A549 (cell line): ENCODE measurements around the gene ZNF749.

Source experiments
- EP300 ChIP-seq, 2 experiments: fragments of >200 bp; sonication (Bioruptor Twin); formaldehyde crosslinking; IDR thresholded peaks; 2 replicates in 1 of 2; 3 replicates in 1 of 2; pipeline ENCODE4 v1.6.1; 2016 to 2017
- ESRRA ChIP-seq: fragments of 150-350 bp; IDR thresholded peaks from 2 replicates; pipeline ENCODE4 v1.6.1; 2014; ENCODE audit warnings: mild to moderate bottlenecking, low read length, borderline replicate concordance
- HEYL ChIP-seq: fragments of 250-450 bp; sonication (Bioruptor Pico); IDR thresholded peaks from 2 replicates; pipeline ENCODE4 v1.8.0; 2021; ENCODE audit warnings: mild to moderate bottlenecking, moderate library complexity
- KDM1A ChIP-seq: fragments of 200-600 bp; sonication (generic); IDR thresholded peaks from 2 replicates; pipeline ENCODE4 v1.6.1; 2016; ENCODE audit warnings: low read depth, mild to moderate bottlenecking
- MAZ ChIP-seq: fragments of 150-350 bp; IDR thresholded peaks from 2 replicates; pipeline ENCODE4 v1.6.1; 2014; ENCODE audit warnings: antibody characterized with exemption, low read depth, low read length, borderline replicate concordance
- NR3C1 ChIP-seq: fragments of >200 bp; sonication (Bioruptor Twin); formaldehyde crosslinking; IDR thresholded peaks from 3 replicates; pipeline ENCODE4 v1.6.1; 2017
- POLR2A ChIP-seq: IDR thresholded peaks from 2 replicates; pipeline ENCODE4 v1.6.1; 2012; ENCODE audit warnings: mild to moderate bottlenecking, low read length
- SMC3 ChIP-seq: fragments of >200 bp; sonication (Bioruptor Twin); formaldehyde crosslinking; IDR thresholded peaks from 3 replicates; pipeline ENCODE4 v1.6.1; 2018; ENCODE audit warnings: inconsistent platforms
- TF ChIP-seq, protein P1 (sequence below): fragments of >200 bp; sonication (Bioruptor Twin); formaldehyde crosslinking; IDR thresholded peaks from 3 replicates; pipeline ENCODE4 v1.5.1; 2016
- TF ChIP-seq, protein P2 (sequence below): fragments of 450-650 bp; IDR thresholded peaks from 2 replicates; pipeline ENCODE4 v1.6.1; 2014; ENCODE audit warnings: antibody characterized with exemption

DNA sequence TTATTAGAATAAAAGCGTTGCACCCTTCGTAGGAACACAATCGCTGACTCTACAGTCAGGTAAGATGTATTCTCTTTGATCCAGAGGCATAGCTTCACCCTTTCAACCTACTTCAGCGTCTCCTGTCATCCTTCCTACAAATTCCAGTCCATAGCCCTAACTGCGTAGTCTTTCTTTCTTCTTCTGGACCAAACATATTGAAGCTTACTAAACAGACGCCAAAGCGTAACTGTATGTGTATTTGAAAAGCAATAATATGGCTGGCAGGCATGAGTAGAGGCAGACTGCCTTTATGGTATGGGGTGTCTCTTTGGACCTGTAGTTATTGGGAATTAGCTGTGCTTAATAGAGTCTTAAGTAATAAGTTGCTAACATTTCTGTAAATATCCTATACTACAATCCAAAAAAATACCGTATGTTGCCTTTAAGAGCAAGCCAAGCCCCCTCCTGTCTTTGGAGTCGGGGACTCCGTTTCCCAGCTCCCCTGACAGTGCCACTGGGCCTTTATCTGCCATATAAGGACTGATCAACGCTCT is 45.9 kb upstream of the ZNF749 start:
- TF ChIP-seq SMC3 (no peak), KDM1A (no peak), EP300 (IDR thresholded peaks at IDR 0.05) (no peak), POLR2A (no peak), MAZ (no peak), ESRRA (no peak), NR3C1 (no peak), HEYL (CRISPR knock-in tag) (no peak)
- TF ChIP-seq, protein P1, sequence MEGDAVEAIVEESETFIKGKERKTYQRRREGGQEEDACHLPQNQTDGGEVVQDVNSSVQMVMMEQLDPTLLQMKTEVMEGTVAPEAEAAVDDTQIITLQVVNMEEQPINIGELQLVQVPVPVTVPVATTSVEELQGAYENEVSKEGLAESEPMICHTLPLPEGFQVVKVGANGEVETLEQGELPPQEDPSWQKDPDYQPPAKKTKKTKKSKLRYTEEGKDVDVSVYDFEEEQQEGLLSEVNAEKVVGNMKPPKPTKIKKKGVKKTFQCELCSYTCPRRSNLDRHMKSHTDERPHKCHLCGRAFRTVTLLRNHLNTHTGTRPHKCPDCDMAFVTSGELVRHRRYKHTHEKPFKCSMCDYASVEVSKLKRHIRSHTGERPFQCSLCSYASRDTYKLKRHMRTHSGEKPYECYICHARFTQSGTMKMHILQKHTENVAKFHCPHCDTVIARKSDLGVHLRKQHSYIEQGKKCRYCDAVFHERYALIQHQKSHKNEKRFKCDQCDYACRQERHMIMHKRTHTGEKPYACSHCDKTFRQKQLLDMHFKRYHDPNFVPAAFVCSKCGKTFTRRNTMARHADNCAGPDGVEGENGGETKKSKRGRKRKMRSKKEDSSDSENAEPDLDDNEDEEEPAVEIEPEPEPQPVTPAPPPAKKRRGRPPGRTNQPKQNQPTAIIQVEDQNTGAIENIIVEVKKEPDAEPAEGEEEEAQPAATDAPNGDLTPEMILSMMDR: no peak
- TF ChIP-seq, protein P2, sequence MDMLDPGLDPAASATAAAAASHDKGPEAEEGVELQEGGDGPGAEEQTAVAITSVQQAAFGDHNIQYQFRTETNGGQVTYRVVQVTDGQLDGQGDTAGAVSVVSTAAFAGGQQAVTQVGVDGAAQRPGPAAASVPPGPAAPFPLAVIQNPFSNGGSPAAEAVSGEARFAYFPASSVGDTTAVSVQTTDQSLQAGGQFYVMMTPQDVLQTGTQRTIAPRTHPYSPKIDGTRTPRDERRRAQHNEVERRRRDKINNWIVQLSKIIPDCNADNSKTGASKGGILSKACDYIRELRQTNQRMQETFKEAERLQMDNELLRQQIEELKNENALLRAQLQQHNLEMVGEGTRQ: no peak
